Karpas-422 (cell line): ENCODE data around the gene RPL5. TPM values are rescaled to one million over a fixed set of nuclear protein-coding genes. Genes with fewer than 3 reads are reported as not detected.

Experiments
- DNase-seq: peaks from one replicate; pipeline ENCODE4 v3.0.0-alpha.2; 2015
- H2AFZ ChIP-seq: fragments of 200-600 bp; sonication (generic); 2 replicates; pipeline ENCODE4 v1.6.1; 2014; ENCODE audit warnings: antibody characterized with exemption, low read length, mixed read lengths
- H3K27ac ChIP-seq: fragments of 200-600 bp; sonication (generic); 2 replicates; pipeline ENCODE4 v1.5.1; 2014; ENCODE audit warnings: mild to moderate bottlenecking, low read length, moderate library complexity
- H3K27me3 ChIP-seq: fragments of 200-600 bp; sonication (generic); 2 replicates; pipeline ENCODE4 v1.6.1; 2014; ENCODE audit warnings: low read length, mixed read lengths
- H3K36me3 ChIP-seq: fragments of 200-600 bp; sonication (generic); 2 replicates; pipeline ENCODE4 v1.6.1; 2014; ENCODE audit warnings: low read length, mixed read lengths; ENCODE audit not compliant: insufficient read depth
- H3K4me1 ChIP-seq: fragments of 200-600 bp; sonication (generic); 2 replicates; pipeline ENCODE4 v1.6.1; 2014; ENCODE audit warnings: mild to moderate bottlenecking, low read length, mixed read lengths
- H3K4me2 ChIP-seq: fragments of 200-600 bp; sonication (generic); 2 replicates; pipeline ENCODE4 v1.6.1; 2014; ENCODE audit warnings: low read length, low read depth, mild to moderate bottlenecking; ENCODE audit not compliant: poor library complexity, severe bottlenecking
- H3K4me3 ChIP-seq: fragments of 200-600 bp; sonication (generic); 2 replicates; pipeline ENCODE4 v1.5.1; 2014; ENCODE audit warnings: mild to moderate bottlenecking, antibody characterized with exemption, low read length, mixed read lengths
- H3K79me2 ChIP-seq: fragments of 200-600 bp; sonication (generic); 2 replicates; pipeline ENCODE4 v1.6.1; 2014; ENCODE audit warnings: mild to moderate bottlenecking, low read length, mixed read lengths
- H3K9ac ChIP-seq: fragments of 200-600 bp; sonication (generic); 2 replicates; pipeline ENCODE4 v1.6.0; 2014; ENCODE audit warnings: low read length
- H3K9me2 ChIP-seq: fragments of 200-600 bp; sonication (generic), shearing (Covaris generic); replicated peaks from 2 replicates; pipeline ENCODE4 v1.6.0; 2014; ENCODE audit warnings: mild to moderate bottlenecking, low read length, moderate library complexity; ENCODE audit not compliant: insufficient read depth
- H3K9me3 ChIP-seq: fragments of 300-700, 200-600 bp; sonication (generic); 2 replicates; pipeline ENCODE4 v1.6.1; 2014; ENCODE audit warnings: low read length, mixed read lengths
- H4K20me1 ChIP-seq: fragments of 200-600 bp; sonication (generic); 2 replicates; pipeline ENCODE4 v1.6.1; 2014; ENCODE audit warnings: mild to moderate bottlenecking, antibody characterized with exemption, low read length, low read depth; ENCODE audit not compliant: insufficient read depth
- small RNA-seq: library from RNA; depleted of rRNA; stranded (forward); fragments of <200 nt; gene quantifications from one replicate; pipeline ENCODE3, GENCODE V24; 2014
- total RNA-seq: library from RNA; depleted of rRNA; stranded (reverse); fragments of >200 nt; shearing (Covaris generic); gene quantifications from 2 replicates; pipeline ENCODE4 v1.2.3, GENCODE V29; 2014; ENCODE audit warnings: low replicate concordance; rRNA removed

RPL5 gene
- total RNA-seq, 1 experiment from 2014 or later, result 2,490 TPM

DNA sequence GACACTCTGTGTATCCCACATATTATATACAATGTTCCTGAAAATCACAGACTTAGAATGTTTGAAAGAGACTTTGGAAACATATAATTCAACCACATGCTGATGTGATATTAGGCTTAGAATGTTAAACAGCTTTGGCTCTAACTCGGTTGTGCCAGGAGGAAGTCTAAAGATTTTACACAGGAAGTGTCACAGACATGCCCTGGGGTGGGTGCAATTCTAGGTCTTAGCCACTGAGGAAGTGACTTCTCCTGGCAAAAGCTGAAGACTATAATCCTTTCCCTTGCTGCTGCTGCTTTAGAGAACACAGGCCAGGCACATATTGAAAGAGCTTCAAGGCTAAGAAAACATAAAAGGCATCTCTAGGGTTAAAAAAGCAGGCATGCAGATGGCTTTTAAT is 51.0 kb downstream of the RPL5 start:
- no peak overlapping the region for H3K27ac ChIP-seq
- no peak overlapping the region for H3K4me3 ChIP-seq
- no peaks in the 10 kb centered on the region for H3K27me3 ChIP-seq
- no peaks in the 10 kb centered on the region for H3K4me1 ChIP-seq
- no peaks in the 10 kb centered on the region for H3K9me2 ChIP-seq
- H3K4me2 ChIP-seq, result no peak overlapping the region
- no peak for DNase-seq
- no peaks in the 10 kb centered on the region for H3K9me3 ChIP-seq
- H4K20me1 ChIP-seq, result no peaks in the 10 kb centered on the region
- no peak overlapping the region for H3K9ac ChIP-seq
- H3K79me2 ChIP-seq, result no peaks in the 10 kb centered on the region
- no peaks in the 10 kb centered on the region for H3K36me3 ChIP-seq
- H2AFZ ChIP-seq, result no peak overlapping the region

DNA sequence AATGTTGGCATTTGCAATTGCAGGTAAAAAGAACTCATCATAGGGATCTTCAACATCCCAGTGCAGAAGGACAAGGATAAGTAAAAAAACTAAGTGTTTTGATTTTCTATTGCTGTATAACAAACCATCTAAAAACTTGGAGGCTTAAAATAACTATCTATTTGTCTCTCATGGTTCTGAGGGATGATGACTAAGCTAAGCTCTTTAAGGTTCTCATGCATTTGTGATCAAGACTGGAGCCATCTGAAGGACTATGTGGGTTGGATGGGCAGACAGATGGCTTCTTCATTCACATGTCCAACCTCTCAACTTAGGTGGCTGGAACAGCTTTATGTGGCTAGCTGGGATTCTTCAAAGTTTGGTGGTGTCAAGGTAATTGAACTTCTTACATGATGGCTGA is 51.5 kb downstream of the RPL5 start:
- H3K4me1 ChIP-seq, result no peaks in the 10 kb centered on the region
- no peak overlapping the region for H3K4me3 ChIP-seq
- H3K9ac ChIP-seq, result no peak overlapping the region
- H3K27ac ChIP-seq, result no peak overlapping the region
- H3K9me2 ChIP-seq, result no peaks in the 10 kb centered on the region
- H3K36me3 ChIP-seq, result no peaks in the 10 kb centered on the region
- no peak overlapping the region for H3K4me2 ChIP-seq
- H3K27me3 ChIP-seq, result no peaks in the 10 kb centered on the region
- no peaks in the 10 kb centered on the region for H3K9me3 ChIP-seq
- H2AFZ ChIP-seq, result no peak overlapping the region
- no peak for DNase-seq
- no peaks in the 10 kb centered on the region for H3K79me2 ChIP-seq
- no peaks in the 10 kb centered on the region for H4K20me1 ChIP-seq

DNA sequence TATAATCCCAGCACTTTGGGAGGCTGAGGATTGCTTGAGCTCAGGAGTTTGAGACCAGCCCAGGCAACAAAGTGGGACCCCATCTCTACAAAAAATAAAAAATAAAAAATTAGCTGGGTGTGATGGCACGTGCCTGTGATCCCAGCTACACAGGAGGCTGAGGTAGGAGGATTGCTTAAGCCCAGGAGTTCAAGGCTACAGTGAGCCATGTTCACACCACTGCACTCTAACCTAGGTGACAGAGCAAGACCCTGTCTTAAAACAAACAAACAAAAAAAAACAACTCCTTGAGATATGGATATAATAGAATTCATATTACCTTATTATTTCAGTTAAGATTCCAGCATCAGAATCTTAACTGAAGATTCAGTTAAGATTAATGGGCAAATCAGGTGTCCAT is 52.4 kb downstream of the RPL5 start:
- Histone ChIP-seq H3K79me2 (no peaks in the 10 kb centered on the region), H3K27ac (no peak overlapping the region)

DNA sequence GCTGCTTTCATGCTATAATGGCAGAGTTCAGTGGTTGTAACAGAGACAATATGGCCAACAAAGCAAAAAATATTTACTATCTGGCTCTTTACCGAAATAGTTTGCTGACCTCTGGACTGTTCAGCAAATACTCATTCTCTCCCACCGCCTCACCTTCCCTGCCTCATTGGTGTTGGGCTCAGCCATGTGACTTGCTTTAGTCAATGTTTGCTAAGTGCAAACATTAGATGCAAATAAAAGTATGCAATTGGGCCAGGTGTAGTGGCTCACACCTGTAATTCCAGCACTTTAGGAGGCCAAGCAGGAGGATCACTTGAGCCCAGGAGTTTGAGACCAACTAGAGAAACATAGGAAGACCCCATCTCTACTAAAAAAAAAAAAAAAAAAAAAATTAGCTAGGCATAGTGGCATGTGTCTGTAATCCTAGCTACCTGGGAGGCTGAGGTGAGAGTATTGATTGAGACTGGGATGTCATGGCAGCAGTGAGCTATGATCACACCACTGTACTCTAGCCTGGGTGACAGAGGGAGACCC is 55.1 kb downstream of the RPL5 start:
- Histone ChIP-seq H3K9me2 (no peaks in the 10 kb centered on the region), H2AFZ (no peak overlapping the region), H4K20me1 (no peaks in the 10 kb centered on the region), H3K4me2 (no peak overlapping the region), H3K9me3 (no peaks in the 10 kb centered on the region), H3K79me2 (no peaks in the 10 kb centered on the region), H3K4me1 (no peaks in the 10 kb centered on the region), H3K27ac (no peak overlapping the region), H3K36me3 (no peaks in the 10 kb centered on the region), H3K4me3 (no peak overlapping the region), H3K27me3 (no peaks in the 10 kb centered on the region), H3K9ac (no peak overlapping the region)
- no peak for DNase-seq

More for the DNA sequence above, 52.4 kb downstream of the RPL5 start:
- no peaks in the 10 kb centered on the region for H3K9me2 ChIP-seq
- no peaks in the 10 kb centered on the region for H3K9me3 ChIP-seq
- H3K4me3 ChIP-seq, result no peak overlapping the region
- no peaks in the 10 kb centered on the region for H3K4me1 ChIP-seq
- DNase-seq, result no peak
- H2AFZ ChIP-seq, result no peak overlapping the region
- H3K9ac ChIP-seq, result no peak overlapping the region
- no peaks in the 10 kb centered on the region for H4K20me1 ChIP-seq
- H3K27me3 ChIP-seq, result no peaks in the 10 kb centered on the region
- H3K4me2 ChIP-seq, result no peak overlapping the region
- no peaks in the 10 kb centered on the region for H3K36me3 ChIP-seq

DNA sequence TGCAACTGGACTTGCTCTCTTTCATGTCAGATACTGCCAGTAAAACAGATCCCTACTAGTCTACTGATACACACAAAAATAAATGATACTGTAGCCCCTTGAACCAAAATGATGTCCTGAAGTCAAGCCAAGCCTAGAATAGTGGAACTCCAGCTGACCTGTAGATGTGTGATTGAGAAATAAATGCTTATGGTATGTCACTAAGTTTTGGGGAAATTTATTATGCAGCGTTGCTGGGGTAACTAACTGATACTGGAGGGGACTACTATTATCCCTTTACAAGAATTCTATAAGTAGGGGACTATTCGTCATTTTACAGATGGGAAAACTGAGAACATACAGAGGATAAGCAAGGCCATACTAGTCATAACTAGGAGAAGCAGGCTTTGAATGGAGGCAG is 55.6 kb downstream of the RPL5 start:
- Histone ChIP-seq H3K27ac (no peak overlapping the region), H3K79me2 (no peaks in the 10 kb centered on the region), H3K4me3 (no peak overlapping the region), H3K9ac (no peak overlapping the region), H4K20me1 (no peaks in the 10 kb centered on the region), H3K4me2 (no peak overlapping the region), H3K9me3 (no peaks in the 10 kb centered on the region), H2AFZ (no peak overlapping the region), H3K36me3 (no peaks in the 10 kb centered on the region), H3K9me2 (no peaks in the 10 kb centered on the region), H3K4me1 (no peaks in the 10 kb centered on the region), H3K27me3 (no peaks in the 10 kb centered on the region)
- DNase-seq, result no peak

Small RNAs within 50 kb of the gene (small RNA-seq; reads per million reads assigned to genes)
- gene RF00432, result not detected
- gene SNORA66, result 15.7 reads per million, percentile 95 among the genes with 10 or more reads in this experiment
- gene SNORD21, result not detected

Other genes starting within 250 kb of the RPL5 start
- 11.4 and 37.1 TPM in 2 replicates for gene EVI5, start 46.9 kb upstream of the RPL5 start, total RNA-seq
- gene DIPK1A, start 129.4 kb downstream of the RPL5 start, total RNA-seq, result 0.61 and 1.7 TPM in 2 replicates
- gene MTF2, start 247.2 kb downstream of the RPL5 start, total RNA-seq, result 34.6 and 36.3 TPM in 2 replicates